Thoracic aorta (tissue), 2 donors: ENCODE results near the gene MS4A10. TPM values are rescaled to one million over a fixed set of nuclear protein-coding genes. Genes with fewer than 3 reads are reported as not detected.

Source experiments
- ATAC-seq: fragments of 150-250 bp; one replicate; pipeline ENCODE4 v1.8.0; 2017; ENCODE audit warnings: low read depth; ENCODE audit not compliant: insufficient number of reproducible peaks, low FRiP score
- DNase-seq: peaks from one replicate; pipeline ENCODE4 v3.0.0-alpha.2; 2020; ENCODE audit warnings: low spot score
- H3K27ac ChIP-seq, 2 donors: fragments of 200-600 bp; sonication (generic); 1 replicate in 1 of 2; 2 replicates in 1 of 2; pipeline ENCODE4 v1.5.1; 2016; ENCODE audit warnings: mild to moderate bottlenecking in 2 of 2, moderate library complexity in 2 of 2
- H3K27me3 ChIP-seq: fragments of 200-600 bp; sonication (generic); replicated peaks from 2 replicates; pipeline ENCODE4 v1.6.0; 2016; ENCODE audit warnings: mild to moderate bottlenecking; ENCODE audit not compliant: insufficient read depth
- H3K36me3 ChIP-seq: fragments of 200-600 bp; sonication (generic); one replicate; pipeline ENCODE4 v1.5.1; 2016
- H3K4me1 ChIP-seq, 2 donors: fragments of 200-600 bp; sonication (generic); 1 replicate in 1 of 2; 2 replicates in 1 of 2; pipeline versions ENCODE4 v1.5.1 to v1.6.0; 2016; ENCODE audit warnings: low read depth in 2 of 2, mild to moderate bottlenecking in 1 of 2; ENCODE audit not compliant: control insufficient read depth in 1 of 2
- H3K4me3 ChIP-seq: fragments of 200-600 bp; sonication (generic); 2 replicates; pipeline ENCODE4 v1.5.1; 2016; ENCODE audit warnings: mild to moderate bottlenecking
- H3K9me3 ChIP-seq: fragments of 200-600 bp; sonication (generic); 2 replicates; pipeline ENCODE4 v1.5.1; 2016
- CTCF ChIP-seq: fragments of 200-600 bp; sonication (generic); IDR thresholded peaks from one replicate; pipeline ENCODE4 v1.5.1; 2019; ENCODE audit warnings: antibody characterized with exemption
- total RNA-seq, 2 donors: library from RNA; depleted of rRNA; stranded (reverse); fragments of >200 nt; gene quantifications; one replicate each; pipeline versions ENCODE4 v1.1.0 to v1.2.3, GENCODE V29; 2016

MS4A10 gene
- total RNA-seq, 2 donors from 2014 or later: not detected

- H3K27ac ChIP-seq: no peak overlapping the region
- H3K27me3 ChIP-seq: no peaks in the 10 kb centered on the region
- H3K36me3 ChIP-seq: no peaks in the 10 kb centered on the region
- ATAC-seq (no peak), DNase-seq (no peak)
- no peak for TF ChIP-seq CTCF
- H3K4me3 ChIP-seq: no peak overlapping the region
- no peaks in the 10 kb centered on the region for H3K9me3 ChIP-seq
- H3K4me1 ChIP-seq: peaks cover 0 to under 1% of the 10 kb centered on the region in 2 donors
These were observed 3.7 kb upstream of the MS4A10 start for GRCh38 chr11:60781286-60781980.

- Histone ChIP-seq H3K4me3 (no peak overlapping the region), H3K27me3 (no peaks in the 10 kb centered on the region), H3K4me1 (peaks cover 2 to 6% of the 10 kb centered on the region in 2 donors), H3K27ac (no peak overlapping the region), H3K36me3 (no peaks in the 10 kb centered on the region), H3K9me3 (no peaks in the 10 kb centered on the region)
- ATAC-seq: no peak
- no peak for TF ChIP-seq CTCF
- DNase-seq: no peak
These were observed 3.2 kb upstream of the MS4A10 start for GRCh38 chr11:60781981-60782316.

- DNase-seq (no peak), ATAC-seq (no peak)
- no peaks in the 10 kb centered on the region for H3K9me3 ChIP-seq
- TF ChIP-seq CTCF: no peak
- H3K4me3 ChIP-seq: no peak overlapping the region
- H3K4me1 ChIP-seq: peaks cover 2 to 12% of the 10 kb centered on the region in 2 donors
- H3K27ac ChIP-seq: no peak overlapping the region
- no peaks in the 10 kb centered on the region for H3K36me3 ChIP-seq
- no peaks in the 10 kb centered on the region for H3K27me3 ChIP-seq
These were observed 2.6 kb upstream of the MS4A10 start for GRCh38 chr11:60782393-60783140.

GRCh38 chr11:60783141-60783484 lies 2.0 kb upstream of the MS4A10 start:
- H3K4me3 ChIP-seq: no peak overlapping the region
- peaks cover 2 to 13% of the 10 kb centered on the region in 2 donors for H3K4me1 ChIP-seq
- no peak for ATAC-seq
- no peak for DNase-seq
- no peak for TF ChIP-seq CTCF
- H3K27ac ChIP-seq: no peak overlapping the region
- no peaks in the 10 kb centered on the region for H3K9me3 ChIP-seq
- H3K27me3 ChIP-seq: no peaks in the 10 kb centered on the region
- no peaks in the 10 kb centered on the region for H3K36me3 ChIP-seq

- Histone ChIP-seq H3K4me3 (no peak overlapping the region), H3K9me3 (no peaks in the 10 kb centered on the region), H3K27me3 (no peaks in the 10 kb centered on the region), H3K4me1 (peaks cover 2 to 13% of the 10 kb centered on the region in 2 donors), H3K36me3 (no peaks in the 10 kb centered on the region), H3K27ac (no peak overlapping the region)
- ATAC-seq: no peak
- no peak for TF ChIP-seq CTCF
- DNase-seq: no peak
These were observed 1.2 kb upstream of the MS4A10 start for GRCh38 chr11:60783911-60784310.
